Measurements from ENCODE around the gene PRRT3. TPM values are rescaled to one million over a fixed set of nuclear protein-coding genes. Genes with fewer than 3 reads are reported as not detected.
A peak's percentile ranks its signal among the peaks of the same experiment; 100 is the strongest.

Gene PRRT3
- total and polyA plus RNA-seq, 2 of the 13 experiments (the other 11 are each of a cell fraction or from before 2014, with no cell fraction given): 0.22 to 0.44 TPM

GRCh38 chr3:9933561-9934234, 18.5 kb downstream of the PRRT3 start, which contains the start of gene CRELD1 (continued):
- TF ChIP-seq KMT2A (CRISPR knock-in tag; IDR thresholded peaks at IDR 0.05) (peak; percentile 33), POGZ (CRISPR knock-in tag; IDR thresholded peaks at IDR 0.05) (no peak), YY1 (IDR thresholded peaks at IDR 0.05; ENCODE audit: insufficient read depth, insufficient replicate concordance, low read depth, low read length) (no peak), ZNF761 (CRISPR knock-in tag; conservative IDR thresholded peaks at IDR 0.05) (no peak), SNAPC4 (CRISPR knock-in tag; IDR thresholded peaks at IDR 0.05) (peak; percentile 49; the same call in 1 of the 2 replicates), KLF16 (CRISPR knock-in tag; IDR thresholded peaks at IDR 0.05) (peak in 1 of 2 experiments; percentile 94; a peak in 2 of 4 replicates), ADNP (CRISPR knock-in tag; IDR thresholded peaks at IDR 0.05) (no peak), ZBTB43 (CRISPR knock-in tag; conservative IDR thresholded peaks at IDR 0.05) (peak; percentile 56), MXI1 (IDR thresholded peaks at IDR 0.05; ENCODE audit: borderline replicate concordance, low read depth, low read length) (peak; percentile 88; the same call in 2 of the 3 replicates), ZNF773 (CRISPR knock-in tag; IDR thresholded peaks at IDR 0.05; ENCODE audit: borderline replicate concordance) (peak; percentile 35; the same call in 1 of the 2 replicates), MXD4 (CRISPR knock-in tag; IDR thresholded peaks at IDR 0.05) (peak; percentile 86), ARID2 (CRISPR knock-in tag; IDR thresholded peaks at IDR 0.05; ENCODE audit: borderline replicate concordance) (no peak), ZBTB44 (CRISPR knock-in tag; IDR thresholded peaks at IDR 0.05) (no peak), NPAS2 (CRISPR knock-in tag; IDR thresholded peaks at IDR 0.05; ENCODE audit: borderline replicate concordance) (no peak), SIN3B (IDR thresholded peaks at IDR 0.05; ENCODE audit: low read length) (0 out of 2 replicates have a peak, but pooled peaks have one; percentile 60), LRRFIP1 (CRISPR knock-in tag; conservative IDR thresholded peaks at IDR 0.05) (no peak), NCOA2 (CRISPR knock-in tag; IDR thresholded peaks at IDR 0.05) (peak; percentile 43; the same call in 1 of the 2 replicates), HOXA9 (CRISPR knock-in tag; IDR thresholded peaks at IDR 0.05; ENCODE audit: borderline replicate concordance) (no peak), MBNL3 (CRISPR knock-in tag; conservative IDR thresholded peaks at IDR 0.05) (no peak)

Data from HepG2 (cell line).